Astrocyte (in vitro differentiated cells and primary cell): ENCODE results near the gene NXPH4. TPM values are rescaled to one million over a fixed set of nuclear protein-coding genes. Genes with fewer than 3 reads are reported as not detected.

Source experiments
- DNase-seq: peaks from one replicate; pipeline ENCODE4 v3.0.0-alpha.2; 2010; ENCODE audit warnings: low read depth
- FAIRE-seq: peaks from 2 replicates; lab custom pipeline; 2011; peaks lifted over from hg19 to GRCh38; lab: Jason Lieb, UNC
- H2AFZ ChIP-seq: 2 replicates; pipeline ENCODE4 v1.6.0; 2012; ENCODE audit warnings: low read depth, low read length, inconsistent platforms
- H3K27ac ChIP-seq: 2 replicates; pipeline ENCODE4 v1.5.1; 2011; ENCODE audit warnings: low read depth, low read length, inconsistent platforms
- H3K27me3 ChIP-seq: 2 replicates; pipeline ENCODE4 v1.6.0; 2011; ENCODE audit warnings: low read length, inconsistent platforms; ENCODE audit not compliant: insufficient read depth
- H3K36me3 ChIP-seq: 2 replicates; pipeline ENCODE4 v1.5.1; 2011; ENCODE audit warnings: low read length, inconsistent platforms; ENCODE audit not compliant: insufficient read depth
- H3K4me1 ChIP-seq: 2 replicates; pipeline ENCODE4 v1.5.1; 2011; ENCODE audit warnings: low read length, inconsistent platforms; ENCODE audit not compliant: insufficient read depth
- H3K4me2 ChIP-seq: 2 replicates; pipeline ENCODE4 v1.6.0; 2012; ENCODE audit warnings: low read length, inconsistent platforms
- H3K4me3 ChIP-seq: 2 replicates; pipeline ENCODE4 v1.5.1; 2011; ENCODE audit warnings: low read depth, mild to moderate bottlenecking, low read length, inconsistent platforms; ENCODE audit not compliant: insufficient read depth
- H3K79me2 ChIP-seq: 2 replicates; pipeline ENCODE4 v1.6.0; 2012; ENCODE audit warnings: mild to moderate bottlenecking, low read length, inconsistent platforms; ENCODE audit not compliant: insufficient read depth
- H3K9ac ChIP-seq: 2 replicates; pipeline ENCODE4 v1.6.0; 2012; ENCODE audit warnings: mild to moderate bottlenecking, low read length, inconsistent platforms
- H3K9me3 ChIP-seq: 2 replicates; pipeline ENCODE4 v1.5.1; 2012; ENCODE audit warnings: low read depth, mild to moderate bottlenecking, low read length, inconsistent platforms; ENCODE audit not compliant: insufficient read depth
- H4K20me1 ChIP-seq: 2 replicates; pipeline ENCODE4 v1.6.0; 2012; ENCODE audit warnings: low read length, inconsistent platforms; ENCODE audit not compliant: insufficient read depth
- H3K27ac Mint-ChIP-seq: one replicate; pipeline ENCODE4 v1.8.0; 2021; ENCODE audit warnings: mild to moderate bottlenecking, mixed read lengths; ENCODE audit not compliant: unreplicated experiment
- H3K27me3 Mint-ChIP-seq: one replicate; pipeline ENCODE4 v1.8.0; 2021; ENCODE audit warnings: low read depth, mixed read lengths; ENCODE audit not compliant: unreplicated experiment
- H3K36me3 Mint-ChIP-seq: one replicate; pipeline ENCODE4 v1.8.0; 2021; ENCODE audit warnings: low read depth, mixed read lengths; ENCODE audit not compliant: unreplicated experiment
- H3K4me1 Mint-ChIP-seq: one replicate; pipeline ENCODE4 v1.8.0; 2021; ENCODE audit warnings: low read depth, mixed read lengths; ENCODE audit not compliant: unreplicated experiment
- H3K4me3 Mint-ChIP-seq: one replicate; pipeline ENCODE4 v1.8.0; 2021; ENCODE audit warnings: mild to moderate bottlenecking, moderate library complexity, mixed read lengths; ENCODE audit not compliant: unreplicated experiment
- H3K9me3 Mint-ChIP-seq: one replicate; pipeline ENCODE4 v1.8.0; 2021; ENCODE audit warnings: mild to moderate bottlenecking, mixed read lengths; ENCODE audit not compliant: unreplicated experiment
- CTCF ChIP-seq: IDR thresholded peaks from 2 replicates; pipeline ENCODE4 v1.5.1; 2011; ENCODE audit warnings: low read depth, mild to moderate bottlenecking, inconsistent platforms, low read length, moderate library complexity; ENCODE audit not compliant: insufficient read depth
- EZH2 ChIP-seq: IDR thresholded peaks from 2 replicates; pipeline ENCODE4 v1.6.1; 2012; ENCODE audit warnings: mild to moderate bottlenecking, low read length, inconsistent platforms; ENCODE audit not compliant: insufficient read depth
- total RNA-seq: library from RNA; stranded (reverse); gene quantifications from 2 replicates; pipeline ENCODE4 v1.2.1, GENCODE V29; 2021

NXPH4 gene
- total RNA-seq, 1 donor from 2014 or later, result 14.5 TPM

GRCh38 chr12:57248934-57249742 lies 32.5 kb downstream of the NXPH4 start:
- no peak overlapping the region for H3K4me3 ChIP-seq
- no peak overlapping the region for H2AFZ ChIP-seq
- no peak overlapping the region for H3K9ac ChIP-seq
- H3K27me3 Mint-ChIP-seq, result peaks cover 6% of the 10 kb centered on the region
- H3K4me1 Mint-ChIP-seq, result peaks cover 4% of the 10 kb centered on the region
- H4K20me1 ChIP-seq, result no peaks in the 10 kb centered on the region
- H3K4me2 ChIP-seq, result no peak overlapping the region
- DNase-seq (no peak), FAIRE-seq (no peak)
- H3K9me3 ChIP-seq, result no peaks in the 10 kb centered on the region
- no peaks in the 10 kb centered on the region for H3K79me2 ChIP-seq
- H3K4me3 Mint-ChIP-seq, result no peak overlapping the region
- H3K27ac ChIP-seq, result no peak overlapping the region
- H3K27ac Mint-ChIP-seq, result no peak overlapping the region
- no peaks in the 10 kb centered on the region for H3K27me3 ChIP-seq
- H3K9me3 Mint-ChIP-seq, result no peaks in the 10 kb centered on the region
- TF ChIP-seq CTCF, result no peak
- no peak for TF ChIP-seq EZH2
- H3K36me3 ChIP-seq, result no peaks in the 10 kb centered on the region
- H3K36me3 Mint-ChIP-seq, result peaks cover 14% of the 10 kb centered on the region
- H3K4me1 ChIP-seq, result no peaks in the 10 kb centered on the region

- no peaks in the 10 kb centered on the region for H3K9me3 Mint-ChIP-seq
These were observed 33.9 kb downstream of the NXPH4 start for GRCh38 chr12:57250541-57250940.

More at GRCh38 chr12:57250541-57250940, 33.9 kb downstream of the NXPH4 start:
- Mint-ChIP-seq H3K4me1 (peaks cover 6% of the 10 kb centered on the region), H3K27me3 (no peaks in the 10 kb centered on the region), H3K27ac (no peak overlapping the region), H3K36me3 (peaks cover 14% of the 10 kb centered on the region), H3K4me3 (no peak overlapping the region)
- Histone ChIP-seq H3K9me3 (no peaks in the 10 kb centered on the region), H4K20me1 (no peaks in the 10 kb centered on the region), H3K36me3 (no peaks in the 10 kb centered on the region), H3K9ac (no peak overlapping the region), H3K79me2 (no peaks in the 10 kb centered on the region), H3K4me3 (no peak overlapping the region), H3K4me2 (no peak overlapping the region), H3K27me3 (no peaks in the 10 kb centered on the region), H3K4me1 (no peaks in the 10 kb centered on the region), H2AFZ (no peak overlapping the region), H3K27ac (no peak overlapping the region)
- TF ChIP-seq CTCF (no peak), EZH2 (no peak)
- no peak for DNase-seq
- no peak for FAIRE-seq
